GM18951 (cell line): ENCODE results near the gene RASA4.
"Not testable (repeated sequence)": the region's sequence is repeated elsewhere in the genome, so short reads cannot be mapped to it uniquely, and the experiment has no call there.

Experiments
- in situ Hi-C: fragments of 300-500 bp; cut with MboI; formaldehyde crosslinking; loops from one replicate; pipeline ENCODE4 v1.12.0; 2022; ENCODE audit warnings: low sequenced_read_pairs, mixed read lengths, inconsistent platforms; ENCODE audit not compliant: unreplicated experiment

The RASA4 gene

DNA sequence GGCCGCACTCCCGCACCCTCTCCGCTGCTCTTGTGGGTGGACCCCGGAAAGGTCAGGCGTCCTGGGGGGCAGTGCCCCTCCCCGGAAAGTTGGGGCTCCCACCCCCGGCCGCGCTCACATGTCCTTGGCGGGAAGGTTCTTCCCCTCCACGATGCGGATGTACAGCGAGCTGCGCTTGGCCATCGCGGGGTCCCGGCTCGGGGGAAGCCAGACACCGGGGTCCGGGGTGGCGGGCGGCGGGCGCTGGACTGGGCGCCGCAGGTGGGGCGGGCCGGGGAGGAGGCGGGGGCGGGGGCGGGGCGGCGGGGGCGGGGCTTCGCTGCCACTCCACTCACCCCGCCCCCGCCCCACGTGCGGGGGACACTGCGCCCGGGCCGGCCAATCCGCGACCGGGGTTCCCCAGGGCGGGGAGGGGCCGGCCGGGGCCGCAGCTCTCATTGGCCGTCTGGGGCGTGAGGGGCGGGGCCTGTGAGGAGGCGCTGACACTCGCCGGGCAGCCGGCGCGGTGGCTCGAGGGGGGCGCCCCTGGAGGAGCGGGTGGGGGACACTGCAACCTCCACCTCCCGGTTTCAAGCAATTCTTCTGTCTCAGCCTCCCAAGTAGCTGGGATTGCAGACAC lies at the start of gene RASA4:
RASA4 (minus strand) TSS at position 250 of the 619 bp plus-strand sequence; CDS start at position 183, 67 bp downstream.
- in situ Hi-C loops, result loop anchor here (10.0 kb wide), 1 partner anchor 92 kb away; no protein-coding TSS in a partner anchor

DNA sequence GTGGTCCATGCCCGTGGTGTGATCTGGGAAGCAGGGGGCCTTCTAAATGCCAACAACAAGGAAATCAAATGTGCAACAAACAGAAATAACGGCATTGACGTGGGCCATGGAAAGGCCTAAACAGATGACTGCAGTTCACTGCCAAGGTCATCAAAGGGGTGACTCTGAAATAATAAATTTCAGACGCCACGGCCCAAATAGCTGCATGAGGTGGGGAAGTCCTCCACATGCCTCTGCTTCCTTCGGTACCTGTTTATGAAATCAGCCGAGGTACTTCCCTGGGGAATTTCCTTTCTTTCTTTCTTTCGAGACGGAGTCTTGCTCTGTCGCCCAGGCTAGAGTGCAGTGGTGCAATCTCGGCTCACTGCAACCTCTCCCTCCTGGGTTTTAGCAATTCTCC lies 48.2 kb upstream of the RASA4 start:
- in situ Hi-C loops, result not testable (repeated sequence)

DNA sequence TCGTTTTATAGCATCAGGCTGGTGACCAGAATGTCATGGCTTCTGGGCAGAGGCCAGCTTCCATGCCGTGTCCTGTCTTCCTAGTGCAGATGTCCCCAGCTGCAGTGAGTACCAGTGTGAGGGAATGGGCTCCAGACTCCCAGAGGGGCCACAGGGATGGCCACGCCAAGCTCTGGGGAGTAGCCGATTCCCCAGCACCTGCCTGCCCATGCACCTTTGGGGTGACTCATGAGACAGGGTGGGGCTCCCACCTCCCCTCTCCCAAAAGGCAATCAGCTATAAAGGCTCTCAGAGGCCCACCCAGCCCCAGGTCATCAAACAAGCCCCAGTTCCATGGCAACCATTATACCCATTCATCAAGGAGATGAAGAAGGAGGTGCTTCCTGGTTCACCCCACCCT lies 33.4 kb upstream of the RASA4 start, which contains the start of gene SPDYE2B:
SPDYE2B (plus strand) TSS at position 396 of the 400 bp plus-strand sequence. CDS start 2,030 bp downstream, outside the sequence.
- in situ Hi-C loops, result not testable (repeated sequence)

DNA sequence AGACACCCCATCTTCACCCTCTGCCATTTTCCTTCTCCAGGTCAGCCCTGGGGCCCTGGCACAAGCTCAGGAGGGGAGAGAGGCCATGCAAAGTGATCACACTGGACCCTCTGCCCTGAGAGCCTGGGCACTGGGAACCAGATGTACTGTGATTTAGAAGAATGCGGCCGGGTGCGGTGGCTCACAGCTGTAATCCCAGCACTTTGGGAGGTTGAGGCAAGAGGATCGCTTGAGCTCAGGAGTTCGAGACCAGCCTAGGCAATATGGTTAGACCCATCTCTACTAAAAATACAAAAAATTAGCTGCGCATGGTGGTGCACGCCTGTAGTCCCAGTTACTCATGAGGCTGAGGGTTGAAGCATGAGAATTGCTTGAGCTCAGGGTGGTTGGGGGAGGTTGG lies 31.3 kb upstream of the RASA4 start:
- in situ Hi-C loops, result not testable (repeated sequence)

DNA sequence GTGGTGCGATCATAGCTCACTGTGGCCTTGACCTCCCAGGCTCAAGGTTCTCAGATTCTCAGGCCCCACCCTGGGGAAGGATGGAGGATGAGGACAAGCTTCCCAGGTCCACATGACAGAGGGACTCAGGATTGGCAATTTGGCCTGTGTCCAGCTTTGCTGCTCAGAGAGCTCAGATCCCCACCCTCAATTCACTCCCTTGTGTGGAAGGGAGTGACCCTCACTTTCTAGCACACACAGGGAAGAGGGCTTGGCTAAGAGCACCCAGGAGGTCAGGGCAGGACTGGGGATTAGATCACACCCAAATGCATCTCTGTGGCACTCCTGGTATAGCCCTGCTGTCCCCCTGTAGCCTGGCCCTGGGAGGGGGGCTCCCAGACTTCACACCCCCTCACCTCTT lies 26.8 kb upstream of the RASA4 start:
- in situ Hi-C loops, result not testable (repeated sequence)

DNA sequence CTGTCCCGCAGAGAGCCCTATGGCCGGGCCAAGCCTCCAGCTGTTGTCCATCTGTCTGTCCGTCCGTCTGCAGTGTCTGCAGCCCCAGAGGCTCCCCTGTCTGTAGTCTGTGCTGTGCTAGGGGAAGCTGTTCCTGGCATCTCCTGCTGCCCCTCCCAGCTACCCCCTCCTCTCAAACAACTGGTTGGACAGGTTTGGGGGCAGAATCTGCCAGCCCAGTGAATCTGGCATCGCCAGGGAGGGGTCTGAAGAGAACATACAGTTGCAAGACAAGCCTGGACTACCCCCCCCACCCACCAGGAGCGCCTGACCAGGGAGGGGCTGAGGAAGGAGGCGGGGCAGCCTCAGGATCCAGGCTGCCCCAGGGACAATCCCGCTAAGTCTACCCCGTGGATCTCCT lies 26.1 kb upstream of the RASA4 start, which contains the start of gene UPK3BL1:
UPK3BL1 (minus strand) TSS at position 101 of the 400 bp plus-strand sequence; CDS start at position 51, 50 bp downstream.
- in situ Hi-C loops, result not testable (repeated sequence)

DNA sequence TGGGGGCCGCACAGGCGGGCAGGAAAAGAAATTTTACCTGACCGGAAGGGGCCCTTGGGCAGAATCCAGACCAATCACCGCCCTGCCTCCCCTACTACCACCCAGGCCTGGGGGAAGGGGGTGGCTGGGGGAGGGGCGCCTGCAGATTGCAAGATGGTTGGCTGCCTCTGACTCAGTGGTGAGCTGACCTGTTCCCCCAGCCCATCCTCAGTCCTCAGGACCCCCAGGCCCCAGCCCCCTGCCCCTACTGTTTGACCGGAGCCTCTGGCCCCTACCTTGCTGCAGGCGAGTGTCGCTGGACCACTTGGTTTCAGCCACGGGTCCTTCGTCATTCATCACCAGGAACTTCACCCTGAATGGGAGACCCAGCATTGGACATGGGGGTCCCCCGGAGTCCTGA lies 22.3 kb upstream of the RASA4 start:
- in situ Hi-C loops, result not testable (repeated sequence)

DNA sequence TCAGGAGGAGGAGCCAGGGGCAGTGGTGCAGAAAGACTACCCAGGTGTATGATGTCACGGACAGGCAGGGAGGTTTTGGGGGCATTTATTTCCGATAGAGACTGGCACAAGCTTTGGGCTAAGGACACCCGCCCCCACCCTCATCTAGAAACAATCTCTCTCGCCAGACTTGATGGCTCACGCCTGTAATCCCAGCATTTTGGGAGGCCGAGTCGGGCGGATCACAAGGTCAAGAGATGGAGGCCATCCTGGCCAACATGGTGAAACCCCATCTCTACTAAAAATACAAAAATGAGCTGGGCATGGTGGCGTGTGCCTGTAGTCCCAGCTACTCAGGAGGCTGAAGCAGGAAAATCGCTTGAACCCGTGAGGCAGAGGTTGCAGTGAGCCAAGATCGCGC lies 20.4 kb upstream of the RASA4 start:
- in situ Hi-C loops, result not testable (repeated sequence)

DNA sequence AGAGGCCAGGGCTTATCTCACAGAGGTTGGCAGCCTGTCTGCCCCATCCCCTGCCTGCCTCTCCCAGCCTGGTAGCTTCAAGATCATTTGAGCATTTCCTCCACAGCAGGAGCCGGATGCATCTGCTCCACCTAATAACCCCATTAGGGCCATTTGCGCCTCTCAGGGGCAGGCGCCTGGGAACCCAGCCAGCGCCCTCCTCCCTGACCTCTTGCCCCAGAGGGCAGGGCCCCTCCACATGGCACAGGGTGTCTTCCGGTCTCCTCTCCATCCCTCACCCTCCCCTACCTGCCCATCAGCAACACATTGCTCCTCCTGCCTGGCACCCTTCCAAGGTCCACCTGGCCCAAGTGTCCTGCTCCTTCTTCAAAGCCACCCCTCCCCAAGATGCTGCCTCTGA lies 18.8 kb upstream of the RASA4 start:
- in situ Hi-C loops, result not testable (repeated sequence)

DNA sequence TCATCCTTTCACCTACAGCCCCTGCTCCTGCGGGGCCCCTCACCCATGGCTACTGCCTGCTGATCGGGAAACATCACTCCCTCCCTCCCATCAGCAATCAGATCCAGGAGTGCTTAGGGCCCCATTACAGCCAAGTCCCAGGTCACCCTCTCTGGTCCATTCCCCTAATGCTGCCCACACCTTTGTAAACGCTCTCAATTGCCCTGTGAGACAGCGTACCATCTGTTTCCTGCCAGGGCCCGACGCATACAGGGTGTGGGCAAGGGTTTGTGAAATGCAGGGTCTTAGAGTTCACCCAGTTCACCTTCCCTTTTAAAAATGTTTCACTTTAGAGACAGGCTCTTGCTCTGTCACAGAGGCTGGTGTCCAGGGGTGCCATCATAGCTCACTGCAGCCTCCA lies 17.7 kb upstream of the RASA4 start:
- in situ Hi-C loops, result not testable (repeated sequence)

DNA sequence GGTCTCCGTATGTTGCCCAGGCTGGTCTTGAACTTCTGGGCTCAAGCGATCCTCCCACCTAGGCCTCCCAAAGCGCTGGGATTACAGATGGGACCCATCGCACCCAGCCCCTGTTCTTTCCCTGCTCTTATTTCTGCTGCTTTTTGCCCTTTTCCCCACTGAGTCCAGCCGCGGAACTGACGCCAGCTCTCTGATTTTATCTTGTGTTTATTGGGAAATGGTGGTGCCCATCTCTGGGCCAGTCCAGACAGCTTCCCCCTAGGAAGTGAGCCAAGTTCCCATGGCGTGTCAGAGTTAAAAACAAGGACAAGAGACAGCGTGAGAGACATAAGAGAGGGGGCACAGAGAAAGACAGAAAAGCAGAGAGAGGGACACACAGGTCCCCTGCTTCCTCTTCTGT lies 14.1 kb upstream of the RASA4 start:
- in situ Hi-C loops, result not testable (repeated sequence)

DNA sequence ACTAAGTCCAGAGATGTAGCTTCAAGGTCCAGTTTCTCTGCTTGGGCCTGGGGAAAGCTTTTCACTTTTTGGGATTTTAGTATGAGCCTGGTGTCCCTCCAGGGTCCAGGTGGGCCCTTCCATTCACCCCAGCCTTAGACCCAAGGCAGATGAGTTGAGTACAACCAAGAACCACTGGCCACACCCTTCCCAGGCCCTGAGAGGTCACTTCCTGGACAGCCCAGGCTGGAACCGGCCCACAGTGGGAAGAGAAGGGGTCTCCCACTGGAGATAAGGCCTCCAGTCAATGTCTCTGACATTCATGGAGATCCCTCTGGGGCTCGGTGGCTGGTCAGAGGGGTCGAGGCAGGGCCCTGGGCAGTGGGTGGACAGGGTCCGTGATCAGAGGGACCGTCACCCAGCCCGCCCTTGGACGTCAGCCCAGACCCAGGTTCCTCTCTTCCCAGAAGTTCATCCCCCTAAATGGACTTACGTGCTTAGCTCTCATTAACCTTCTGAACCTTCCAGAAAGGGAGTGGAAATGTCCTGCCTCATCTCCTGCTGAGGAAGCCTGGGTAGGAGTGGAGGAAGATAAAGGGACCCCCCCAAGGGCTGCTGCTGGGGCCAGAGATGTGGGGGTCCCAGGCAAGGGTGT lies 10.8 kb upstream of the RASA4 start:
- in situ Hi-C loops, result not testable (repeated sequence)

DNA sequence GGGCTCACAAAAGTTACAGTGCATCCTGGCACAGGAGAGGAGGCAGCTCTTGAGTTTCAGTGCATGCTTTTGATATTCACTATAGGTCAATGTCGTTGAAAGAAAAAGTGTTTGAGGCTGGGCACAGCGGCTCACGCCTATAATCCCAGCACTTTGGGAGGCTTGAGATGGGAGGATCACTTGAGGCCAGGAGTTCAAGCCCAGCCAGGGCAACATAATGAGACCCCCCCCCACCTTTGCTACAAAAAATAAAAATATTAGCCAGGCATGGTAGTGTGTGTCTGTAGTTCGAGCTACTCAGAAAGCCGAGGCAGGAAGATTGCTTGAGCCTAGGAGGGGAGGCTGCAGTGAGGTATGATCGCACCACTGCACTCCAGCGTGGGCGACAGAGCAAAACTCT lies 1.6 kb upstream of the RASA4 start:
- in situ Hi-C loops, result loop anchor here (10.0 kb wide), 1 partner anchor 93 kb away; no protein-coding TSS in a partner anchor

DNA sequence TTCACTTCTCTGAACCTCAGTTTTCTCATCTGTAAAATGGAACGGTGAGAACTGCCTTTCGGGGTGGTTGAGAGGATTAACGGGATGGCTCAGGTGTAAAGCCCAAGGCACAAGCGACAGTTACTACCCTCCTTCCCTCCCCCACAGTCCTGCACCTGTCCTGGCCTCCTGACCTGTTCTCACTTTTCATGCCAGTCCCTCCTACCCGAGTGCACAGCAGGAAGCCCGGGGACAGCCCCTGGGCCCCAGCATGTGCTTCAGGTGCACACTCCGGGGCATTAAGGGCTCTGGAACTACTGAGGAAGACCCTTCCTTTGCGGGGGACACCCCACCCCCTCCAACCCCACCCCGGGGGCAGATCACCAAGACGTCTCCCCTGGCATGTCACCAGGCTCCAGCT lies 626 bp downstream of the RASA4 start:
- in situ Hi-C loops, result loop anchor here (10.0 kb wide), 1 partner anchor 91 kb away; no protein-coding TSS in a partner anchor

DNA sequence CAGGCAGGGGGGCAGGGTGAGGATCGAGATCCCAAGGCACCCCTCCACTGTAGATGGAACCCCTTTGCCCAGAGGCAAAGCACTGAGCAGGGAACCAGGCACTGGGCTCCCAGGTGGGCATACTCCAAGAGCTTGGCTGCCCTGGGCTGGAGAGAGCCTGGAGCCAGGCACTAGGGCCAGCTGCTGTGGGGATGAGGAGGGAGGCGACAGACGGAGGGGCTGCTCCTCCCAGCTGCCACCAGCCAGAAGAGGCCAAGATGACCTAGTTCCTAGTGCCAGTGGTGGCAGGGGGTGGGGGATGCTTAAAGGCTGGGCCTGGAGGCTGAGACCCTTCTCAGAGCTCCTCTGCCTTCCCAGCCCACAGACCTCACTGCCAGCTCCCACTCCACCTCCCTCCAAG lies 1.7 kb downstream of the RASA4 start:
- in situ Hi-C loops, result loop anchor here (10.0 kb wide), 1 partner anchor 90 kb away; no protein-coding TSS in a partner anchor

DNA sequence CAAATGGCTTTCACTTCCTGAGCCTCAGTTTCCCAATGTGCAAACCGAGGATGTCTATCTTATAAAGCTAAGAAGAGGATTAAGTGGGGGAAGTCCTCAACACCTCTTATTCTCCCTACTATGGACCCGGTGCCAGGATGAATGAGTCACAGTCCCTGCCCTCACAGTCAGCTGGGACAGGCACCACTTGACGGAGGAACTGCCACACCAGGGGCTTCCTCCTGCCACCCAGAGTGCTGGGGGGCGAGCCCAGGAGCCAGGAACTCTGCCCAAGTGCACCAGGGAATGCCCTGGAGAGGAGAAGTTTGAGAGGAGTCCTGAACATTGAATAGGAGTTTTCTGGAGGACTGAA lies 2.2 kb downstream of the RASA4 start:
- in situ Hi-C loops, result loop anchor here (10.0 kb wide), 1 partner anchor 90 kb away; no protein-coding TSS in a partner anchor

DNA sequence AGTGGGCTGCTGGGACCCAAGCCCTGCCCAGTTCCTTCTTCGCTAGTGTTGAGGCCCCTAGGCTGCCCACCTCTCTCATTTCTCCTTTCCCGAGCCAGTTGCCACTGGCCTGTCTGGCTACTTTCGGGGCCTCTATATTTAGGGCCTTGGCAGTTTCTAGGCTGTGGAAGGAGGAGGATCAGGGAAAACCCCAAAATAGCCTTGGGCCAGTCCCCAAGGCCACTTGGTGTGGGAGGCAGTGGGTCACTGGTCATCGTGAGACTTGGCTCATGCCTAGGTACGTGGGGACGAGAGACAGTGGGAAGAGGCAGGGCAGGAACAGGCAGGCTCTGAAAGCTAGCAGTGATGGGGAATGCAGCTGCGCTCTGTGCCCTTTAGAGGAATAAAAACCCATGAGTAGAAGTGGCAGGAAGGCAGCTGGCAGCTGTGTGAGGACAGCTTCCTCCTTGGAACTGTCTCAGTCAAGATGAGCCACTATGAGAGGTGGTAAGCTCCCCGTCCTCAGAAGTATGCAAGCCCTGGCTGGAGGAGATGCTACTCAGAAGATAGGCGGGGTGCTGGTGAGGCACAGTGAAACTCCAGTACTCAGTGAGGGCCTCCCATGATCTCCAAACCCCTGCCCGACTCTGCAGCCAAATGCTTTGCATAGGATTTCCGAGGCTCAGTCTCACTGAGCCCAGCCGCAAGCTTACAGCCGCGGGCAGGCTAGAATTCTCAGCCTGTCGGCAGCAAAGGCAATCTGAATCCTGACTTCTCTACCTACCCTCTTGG lies 2.8 kb downstream of the RASA4 start:
- in situ Hi-C loops, result loop anchor here (10.0 kb wide), 1 partner anchor 89 kb away; no protein-coding TSS in a partner anchor

DNA sequence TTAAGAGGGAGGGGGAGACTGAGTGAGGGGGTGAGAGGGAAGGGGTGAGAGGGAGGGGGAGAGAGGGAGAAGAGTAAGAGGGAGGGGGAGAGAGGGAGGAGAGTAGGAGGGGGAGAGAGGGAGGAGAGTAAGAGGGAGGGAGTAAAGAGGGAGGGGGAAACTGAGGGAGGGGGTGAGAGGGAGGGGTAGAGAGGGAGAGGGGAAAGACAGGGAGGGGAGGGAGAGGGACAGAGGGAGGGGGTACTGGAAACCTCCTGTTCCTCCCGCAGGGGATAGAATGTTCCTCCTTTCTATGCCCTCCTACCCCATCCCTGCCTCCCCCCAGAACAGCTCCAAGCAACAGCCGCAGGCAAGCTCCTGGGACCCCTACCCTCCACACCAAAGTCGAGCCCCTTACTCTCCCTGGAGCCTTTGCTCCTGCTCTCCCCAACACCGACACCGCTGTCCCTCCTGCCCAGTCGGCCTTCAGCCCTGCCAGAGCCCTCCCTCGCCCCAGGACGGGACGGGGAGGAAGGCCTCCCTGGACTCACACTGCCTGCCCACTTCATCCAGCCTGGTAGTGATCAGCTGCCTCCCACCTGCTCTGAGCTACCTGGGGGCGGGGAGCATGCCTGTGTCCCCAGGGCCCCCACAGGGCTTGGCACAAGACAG lies 4.8 kb downstream of the RASA4 start:
- in situ Hi-C loops, result loop anchor here (10.0 kb wide), 1 partner anchor 87 kb away; no protein-coding TSS in a partner anchor

DNA sequence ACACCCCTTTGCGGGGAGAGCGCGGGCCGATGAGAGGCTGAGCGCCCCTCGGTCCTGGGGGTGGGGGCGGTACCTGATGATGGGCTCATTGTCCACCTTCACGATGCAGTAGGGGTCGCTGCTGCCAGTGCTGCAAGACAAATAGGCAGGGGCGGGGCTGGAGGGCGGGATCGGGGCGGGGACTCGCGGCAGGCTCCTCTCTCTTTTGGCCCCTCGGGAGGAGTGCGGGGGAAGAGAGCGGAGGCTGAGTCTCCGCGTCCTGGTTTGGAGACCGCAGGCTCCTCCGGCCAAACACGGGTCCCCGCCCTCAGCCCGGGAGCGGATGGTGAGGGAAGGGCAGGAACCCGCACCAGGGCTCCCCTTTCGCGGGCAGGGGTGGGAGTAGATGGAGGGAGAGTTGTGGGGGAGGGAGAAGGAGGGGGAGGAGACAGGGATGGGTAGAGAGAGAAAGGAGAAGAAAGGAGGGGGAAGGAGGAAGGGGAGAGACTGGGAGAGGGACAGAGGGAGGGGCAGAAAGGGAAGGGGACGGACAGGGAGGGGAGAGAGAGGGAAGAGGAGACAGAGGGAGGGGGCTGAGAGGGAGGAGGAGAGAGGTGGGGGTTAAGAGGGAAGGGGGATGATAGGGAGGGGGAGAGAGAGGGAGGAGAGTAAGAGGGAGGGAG lies 5.4 kb downstream of the RASA4 start:
- in situ Hi-C loops, result loop anchor here (10.0 kb wide), 1 partner anchor 86 kb away; no protein-coding TSS in a partner anchor
